Measurements from ENCODE around the gene DOCK11.

Gene DOCK11

DNA sequence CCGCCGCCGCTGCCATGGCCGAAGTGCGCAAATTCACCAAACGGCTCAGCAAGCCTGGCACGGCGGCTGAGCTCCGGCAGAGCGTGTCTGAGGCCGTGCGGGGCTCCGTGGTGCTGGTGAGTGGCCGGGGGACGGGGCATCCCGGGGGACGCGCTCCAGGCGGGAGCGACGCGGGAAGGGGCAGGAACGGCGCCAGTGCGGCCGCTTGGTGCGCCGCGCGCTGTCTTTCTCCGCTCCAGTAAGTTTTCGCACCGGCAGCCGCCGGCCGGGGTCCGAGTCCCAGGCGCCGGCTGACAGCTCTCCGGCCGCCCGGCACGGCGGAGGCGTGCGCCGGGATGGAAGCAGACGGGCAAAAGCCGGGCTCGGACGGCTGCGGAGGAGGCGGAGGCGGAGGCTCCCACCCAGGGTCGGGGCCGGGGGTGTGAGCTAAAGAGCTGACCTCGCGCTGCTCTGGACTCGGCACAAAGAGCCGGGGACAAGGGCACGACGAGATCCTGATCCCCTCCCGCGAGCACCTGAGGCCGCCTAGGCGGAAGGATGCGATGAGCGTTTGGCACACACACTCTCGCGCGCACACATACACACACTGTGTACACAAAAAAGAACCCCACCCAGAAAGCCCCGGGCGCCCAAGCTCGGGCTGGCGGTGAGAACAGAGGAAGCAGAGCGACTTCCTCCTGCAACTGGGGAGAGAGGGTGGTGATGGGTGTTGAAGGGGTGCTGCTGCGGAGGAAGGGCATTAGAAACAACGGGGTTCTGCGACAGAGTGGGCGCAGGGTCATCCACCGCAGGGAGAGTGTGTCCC, 545 bp downstream of the DOCK11 start:
- Mint-ChIP-seq H3K36me3 (peaks cover 5% of the 10 kb centered on the region), H3K4me3 (peak overlapping the region; percentile 100), H3K9me3 (no peaks in the 10 kb centered on the region), H3K27me3 (no peaks in the 10 kb centered on the region), H3K27ac (peak overlapping the region; percentile 98), H3K4me1 (peaks cover 19% of the 10 kb centered on the region)
- ATAC-seq, result peak; percentile 84

- Mint-ChIP-seq H3K4me3 (peak overlapping the region; percentile 100), H3K4me1 (peaks cover 19% of the 10 kb centered on the region), H3K27me3 (no peaks in the 10 kb centered on the region), H3K9me3 (no peaks in the 10 kb centered on the region), H3K36me3 (peaks cover 5% of the 10 kb centered on the region), H3K27ac (peak overlapping the region; percentile 98)
- peak; percentile 3 for ATAC-seq
Observed at GRCh38 chrX:118496763-118497079, 1.1 kb downstream of the DOCK11 start.

DNA sequence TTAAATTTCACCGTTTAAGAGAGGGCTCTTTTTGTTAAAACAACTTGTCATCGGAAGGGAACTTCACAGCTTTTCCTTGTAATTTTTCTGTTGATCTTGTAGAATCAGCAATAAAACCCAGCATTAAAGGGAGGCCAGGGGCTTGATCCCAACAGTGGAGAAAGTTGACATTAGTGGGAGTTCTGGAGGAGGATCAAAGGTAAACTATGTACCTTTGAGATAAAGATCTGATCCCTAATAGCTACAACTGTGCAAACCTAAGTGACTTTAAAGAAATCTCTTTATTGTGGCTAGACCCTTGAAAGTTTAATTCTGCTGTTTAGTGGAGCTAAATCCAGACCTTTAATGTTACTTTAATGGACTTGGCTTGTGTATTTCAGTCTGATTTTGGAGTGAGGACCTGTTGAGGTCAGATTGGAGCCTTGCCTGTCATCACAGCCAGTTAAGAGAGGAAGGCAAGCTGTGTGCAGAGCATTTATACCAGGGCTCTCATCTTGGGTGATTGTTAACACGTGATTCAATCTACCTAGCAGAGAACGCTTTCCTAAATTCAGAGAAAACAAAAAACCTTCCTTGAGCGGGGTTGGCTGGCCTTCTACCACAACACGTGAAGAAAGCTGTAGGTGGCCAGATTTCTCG, 1.7 kb downstream of the DOCK11 start:
- H3K4me1 Mint-ChIP-seq, result peaks cover 25% of the 10 kb centered on the region
- H3K27ac Mint-ChIP-seq, result peak overlapping the region; percentile 98
- peaks cover 5% of the 10 kb centered on the region for H3K36me3 Mint-ChIP-seq
- no peaks in the 10 kb centered on the region for H3K9me3 Mint-ChIP-seq
- H3K4me3 Mint-ChIP-seq, result peak overlapping the region; percentile 100
- ATAC-seq, result no peak
- H3K27me3 Mint-ChIP-seq, result no peaks in the 10 kb centered on the region

DNA sequence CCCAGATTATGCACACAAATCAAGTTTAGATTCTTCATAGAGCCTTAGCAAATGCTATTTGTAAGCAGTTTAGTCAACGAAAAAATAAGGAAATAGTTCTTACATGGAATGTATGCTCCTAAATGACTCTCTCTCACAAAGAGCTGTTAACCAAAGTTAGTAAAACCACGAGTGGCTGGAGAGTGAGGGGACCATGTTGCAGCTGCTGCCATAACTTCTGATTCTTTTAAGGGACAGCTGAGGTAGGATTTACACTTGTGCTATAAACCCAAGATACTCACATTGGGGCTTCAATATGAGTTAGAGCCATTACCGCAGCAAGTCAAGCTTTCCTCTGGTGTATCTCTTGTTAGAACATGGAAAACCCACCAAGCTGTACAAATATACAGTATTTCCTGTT, 2.7 kb downstream of the DOCK11 start:
- Mint-ChIP-seq H3K4me3 (no peak overlapping the region), H3K9me3 (peaks cover under 1% of the 10 kb centered on the region), H3K27me3 (no peaks in the 10 kb centered on the region), H3K36me3 (peaks cover 5% of the 10 kb centered on the region), H3K4me1 (peaks cover 35% of the 10 kb centered on the region), H3K27ac (peak overlapping the region; percentile 98)
- no peak for ATAC-seq

- H3K27me3 Mint-ChIP-seq, result no peaks in the 10 kb centered on the region
- no peak for ATAC-seq
- peaks cover 5% of the 10 kb centered on the region for H3K36me3 Mint-ChIP-seq
- peak overlapping the region; percentile 29 for H3K4me3 Mint-ChIP-seq
- peaks cover 39% of the 10 kb centered on the region for H3K4me1 Mint-ChIP-seq
- peaks cover 3% of the 10 kb centered on the region for H3K9me3 Mint-ChIP-seq
- H3K27ac Mint-ChIP-seq, result no peak overlapping the region
Observed at GRCh38 chrX:118498755-118499154, 3.1 kb downstream of the DOCK11 start.

GRCh38 chrX:118499295-118499694, 3.7 kb downstream of the DOCK11 start:
- Mint-ChIP-seq H3K27me3 (no peaks in the 10 kb centered on the region), H3K4me1 (peaks cover 41% of the 10 kb centered on the region), H3K27ac (no peak overlapping the region), H3K36me3 (peaks cover 5% of the 10 kb centered on the region), H3K9me3 (peaks cover 3% of the 10 kb centered on the region), H3K4me3 (no peak overlapping the region)
- ATAC-seq, result no peak

DNA sequence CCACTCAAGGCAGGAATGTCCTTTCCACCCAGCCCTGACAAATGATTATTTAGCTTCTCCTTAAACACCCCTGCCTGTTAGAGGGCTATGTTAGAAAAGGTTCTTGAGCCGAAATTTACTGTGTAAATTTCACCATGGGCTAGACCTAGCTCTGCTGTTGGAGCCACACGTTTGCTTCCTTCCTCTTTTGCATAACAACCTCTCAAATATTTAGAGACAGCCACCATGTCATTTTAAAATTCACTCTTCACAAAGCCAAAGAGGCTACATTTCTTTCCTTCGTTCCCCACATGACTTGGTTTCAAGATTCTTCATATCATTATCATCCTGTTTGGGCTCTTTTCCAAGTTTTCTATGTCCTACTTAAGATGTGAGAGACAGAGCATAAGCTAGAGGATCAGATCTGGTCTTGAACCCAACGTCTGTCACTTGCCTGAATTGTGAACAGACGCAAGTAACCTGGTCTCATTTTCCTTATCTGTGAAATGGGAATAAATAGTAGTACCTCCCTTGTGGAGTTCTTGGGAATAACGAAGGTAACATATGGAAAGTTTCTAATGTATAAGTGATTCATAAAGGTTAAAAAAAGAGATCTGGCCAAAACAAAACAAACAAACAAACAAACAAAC, 6.7 kb downstream of the DOCK11 start:
- H3K27ac Mint-ChIP-seq, result peak overlapping the region; percentile 91
- no peak for ATAC-seq
- H3K27me3 Mint-ChIP-seq, result no peaks in the 10 kb centered on the region
- peak overlapping the region; percentile 29 for H3K4me3 Mint-ChIP-seq
- peaks cover 3% of the 10 kb centered on the region for H3K9me3 Mint-ChIP-seq
- peaks cover 5% of the 10 kb centered on the region for H3K36me3 Mint-ChIP-seq
- H3K4me1 Mint-ChIP-seq, result peaks cover 50% of the 10 kb centered on the region

DNA sequence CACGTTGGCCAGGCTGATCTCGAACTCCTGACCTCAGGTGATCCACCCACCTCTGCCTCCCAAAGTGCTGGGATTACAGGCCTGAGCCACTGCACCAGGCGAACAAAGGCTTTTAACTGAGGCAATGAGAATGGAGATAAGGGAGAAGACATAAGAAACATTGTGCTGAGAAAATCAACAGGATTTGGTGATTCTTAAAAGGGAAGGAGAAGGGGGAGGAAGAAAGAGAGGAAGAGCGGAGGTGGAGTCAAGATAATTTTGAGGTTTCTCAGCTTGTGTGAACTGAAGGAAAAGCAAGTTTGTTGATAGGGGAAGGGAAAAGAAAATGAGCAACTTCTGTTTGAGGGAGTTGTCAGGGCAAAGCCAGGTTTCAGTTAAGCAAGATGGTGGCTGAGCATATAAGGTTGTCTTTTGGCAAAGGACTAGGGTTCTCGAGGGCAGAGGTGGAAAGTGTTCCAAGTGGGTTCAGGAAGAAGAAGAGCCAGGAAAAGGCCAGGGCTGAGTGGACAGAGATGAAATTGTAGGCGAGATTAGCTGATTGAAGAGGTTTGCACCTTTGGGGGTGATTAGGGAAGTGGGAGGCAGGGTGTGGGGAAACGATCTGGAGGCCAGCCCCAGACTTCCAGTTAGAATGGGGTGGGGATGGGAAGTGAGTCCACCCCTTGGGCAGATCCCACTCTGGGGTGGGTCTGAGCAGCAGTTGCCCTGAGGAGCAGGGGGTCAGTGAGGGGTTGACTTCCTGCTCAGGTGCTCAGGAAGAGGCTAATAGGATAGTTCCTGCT, 7.8 kb downstream of the DOCK11 start:
- Mint-ChIP-seq H3K4me3 (peak overlapping the region; percentile 6), H3K27ac (peak overlapping the region; percentile 91), H3K27me3 (no peaks in the 10 kb centered on the region), H3K36me3 (peaks cover 5% of the 10 kb centered on the region), H3K4me1 (peaks cover 39% of the 10 kb centered on the region), H3K9me3 (peaks cover 3% of the 10 kb centered on the region)
- ATAC-seq, result no peak

GRCh38 chrX:118504581-118504980, 9.0 kb downstream of the DOCK11 start:
- no peak overlapping the region for H3K4me3 Mint-ChIP-seq
- H3K9me3 Mint-ChIP-seq, result peaks cover 3% of the 10 kb centered on the region
- H3K36me3 Mint-ChIP-seq, result peaks cover 1% of the 10 kb centered on the region
- ATAC-seq, result no peak
- no peaks in the 10 kb centered on the region for H3K27me3 Mint-ChIP-seq
- H3K27ac Mint-ChIP-seq, result no peak overlapping the region
- H3K4me1 Mint-ChIP-seq, result peaks cover 41% of the 10 kb centered on the region

GRCh38 chrX:118506805-118507480, 11.3 kb downstream of the DOCK11 start:
- H3K27me3 Mint-ChIP-seq, result no peaks in the 10 kb centered on the region
- no peak overlapping the region for H3K27ac Mint-ChIP-seq
- no peak overlapping the region for H3K4me3 Mint-ChIP-seq
- H3K4me1 Mint-ChIP-seq, result peaks cover 59% of the 10 kb centered on the region
- no peak for ATAC-seq
- H3K9me3 Mint-ChIP-seq, result peaks cover 3% of the 10 kb centered on the region
- peaks cover 15% of the 10 kb centered on the region for H3K36me3 Mint-ChIP-seq

- Mint-ChIP-seq H3K27me3 (no peaks in the 10 kb centered on the region), H3K9me3 (peaks cover 3% of the 10 kb centered on the region), H3K4me3 (no peak overlapping the region), H3K4me1 (peaks cover 54% of the 10 kb centered on the region), H3K27ac (no peak overlapping the region), H3K36me3 (peaks cover 16% of the 10 kb centered on the region)
- no peak for ATAC-seq
Observed at GRCh38 chrX:118507766-118508165, 12.2 kb downstream of the DOCK11 start.

- Mint-ChIP-seq H3K27me3 (no peaks in the 10 kb centered on the region), H3K9me3 (peaks cover 3% of the 10 kb centered on the region), H3K36me3 (peaks cover 20% of the 10 kb centered on the region), H3K4me1 (peaks cover 54% of the 10 kb centered on the region), H3K4me3 (no peak overlapping the region), H3K27ac (no peak overlapping the region)
- ATAC-seq, result no peak
Observed at GRCh38 chrX:118508221-118508620, 12.6 kb downstream of the DOCK11 start.

- no peaks in the 10 kb centered on the region for H3K27me3 Mint-ChIP-seq
- H3K4me1 Mint-ChIP-seq, result peaks cover 52% of the 10 kb centered on the region
- ATAC-seq, result no peak
- H3K27ac Mint-ChIP-seq, result no peak overlapping the region
- H3K36me3 Mint-ChIP-seq, result peaks cover 24% of the 10 kb centered on the region
- H3K9me3 Mint-ChIP-seq, result no peaks in the 10 kb centered on the region
- H3K4me3 Mint-ChIP-seq, result no peak overlapping the region
Observed at GRCh38 chrX:118508635-118509034, 13.0 kb downstream of the DOCK11 start.

- no peak for ATAC-seq
- no peak overlapping the region for H3K27ac Mint-ChIP-seq
- H3K4me1 Mint-ChIP-seq, result peaks cover 49% of the 10 kb centered on the region
- no peak overlapping the region for H3K4me3 Mint-ChIP-seq
- peaks cover 38% of the 10 kb centered on the region for H3K36me3 Mint-ChIP-seq
- no peaks in the 10 kb centered on the region for H3K9me3 Mint-ChIP-seq
- H3K27me3 Mint-ChIP-seq, result no peaks in the 10 kb centered on the region
Observed at GRCh38 chrX:118510111-118510510, 14.5 kb downstream of the DOCK11 start.
